Mammary epithelial cell (primary cell): ENCODE data around the gene OR6N2.

Source experiments
- EZH2 ChIP-seq: IDR thresholded peaks from 2 replicates; pipeline ENCODE4 v1.6.1; 2012; ENCODE audit warnings: low read length, inconsistent platforms, borderline replicate concordance
- TF ChIP-seq, protein P1 (sequence below), 2 donors: IDR thresholded peaks in 1 of 2; conservative IDR thresholded peaks in 1 of 2; 2 replicates each; pipeline ENCODE4 v1.5.1; 2011 to 2012; ENCODE audit warnings: inconsistent platforms in 2 of 2, low read length in 2 of 2, mild to moderate bottlenecking in 2 of 2, control low read depth in 1 of 2, low read depth in 1 of 2; ENCODE audit not compliant: insufficient read depth in 1 of 2; ENCODE audit errors: extremely low read depth in 1 of 2

- TF ChIP-seq EZH2: no peak
- TF ChIP-seq, protein P1, sequence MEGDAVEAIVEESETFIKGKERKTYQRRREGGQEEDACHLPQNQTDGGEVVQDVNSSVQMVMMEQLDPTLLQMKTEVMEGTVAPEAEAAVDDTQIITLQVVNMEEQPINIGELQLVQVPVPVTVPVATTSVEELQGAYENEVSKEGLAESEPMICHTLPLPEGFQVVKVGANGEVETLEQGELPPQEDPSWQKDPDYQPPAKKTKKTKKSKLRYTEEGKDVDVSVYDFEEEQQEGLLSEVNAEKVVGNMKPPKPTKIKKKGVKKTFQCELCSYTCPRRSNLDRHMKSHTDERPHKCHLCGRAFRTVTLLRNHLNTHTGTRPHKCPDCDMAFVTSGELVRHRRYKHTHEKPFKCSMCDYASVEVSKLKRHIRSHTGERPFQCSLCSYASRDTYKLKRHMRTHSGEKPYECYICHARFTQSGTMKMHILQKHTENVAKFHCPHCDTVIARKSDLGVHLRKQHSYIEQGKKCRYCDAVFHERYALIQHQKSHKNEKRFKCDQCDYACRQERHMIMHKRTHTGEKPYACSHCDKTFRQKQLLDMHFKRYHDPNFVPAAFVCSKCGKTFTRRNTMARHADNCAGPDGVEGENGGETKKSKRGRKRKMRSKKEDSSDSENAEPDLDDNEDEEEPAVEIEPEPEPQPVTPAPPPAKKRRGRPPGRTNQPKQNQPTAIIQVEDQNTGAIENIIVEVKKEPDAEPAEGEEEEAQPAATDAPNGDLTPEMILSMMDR (conservative IDR thresholded peaks at IDR 0.05 in 1 of 2, IDR thresholded peaks at IDR 0.05 in 1 of 2; ENCODE audit: extremely low read depth in 1 of 2, insufficient read depth in 1 of 2, low read depth in 1 of 2, low read length in 2 of 2): no peak
Measured at GRCh38 chr1:158818975-158819431, 38.0 kb upstream of the OR6N2 start.
